Calu3 (cell line): ENCODE data around the gene GALNT6. TPM values are rescaled to one million over a fixed set of nuclear protein-coding genes. Genes with fewer than 3 reads are reported as not detected.
A peak's percentile ranks its signal among the peaks of the same experiment; 100 is the strongest.

Source experiments
- BruUV-seq: library from RNA; stranded (reverse); fragments of 400-500 nt; replicated peaks from 2 replicates; lab custom pipeline; 2021; lab: Mats Ljungman, UMichigan
- CTCF ChIA-PET: fragments of 300-600 bp; sonication (Branson Sonifier 250); formaldehyde crosslinking; loops from one replicate; lab custom pipeline; 2022; ENCODE audit warnings: antibody characterized with exemption; lab: Charles Lee
- DNase-seq: peaks from one replicate; pipeline ENCODE4 v3.0.0; 2022
- H3K27ac Mint-ChIP-seq: one replicate; pipeline ENCODE4 v1.8.0; 2022; ENCODE audit warnings: mixed read lengths; ENCODE audit not compliant: unreplicated experiment
- H3K27me3 Mint-ChIP-seq: one replicate; pipeline ENCODE4 v1.8.0; 2022; ENCODE audit warnings: mixed read lengths; ENCODE audit not compliant: unreplicated experiment
- H3K36me3 Mint-ChIP-seq: one replicate; pipeline ENCODE4 v1.8.0; 2022; ENCODE audit warnings: mild to moderate bottlenecking, moderate library complexity, mixed read lengths; ENCODE audit not compliant: insufficient read depth, unreplicated experiment
- H3K4me1 Mint-ChIP-seq: one replicate; pipeline ENCODE4 v1.8.0; 2022; ENCODE audit warnings: mild to moderate bottlenecking, low read depth, mixed read lengths; ENCODE audit not compliant: unreplicated experiment
- H3K4me3 Mint-ChIP-seq: one replicate; pipeline ENCODE4 v1.8.0; 2022; ENCODE audit warnings: mild to moderate bottlenecking, low read depth, moderate library complexity, mixed read lengths; ENCODE audit not compliant: unreplicated experiment
- H3K9me3 Mint-ChIP-seq: one replicate; pipeline ENCODE4 v1.8.0; 2022; ENCODE audit warnings: low read depth, mixed read lengths; ENCODE audit not compliant: unreplicated experiment
- intact Hi-C: fragments of 100-400 bp; cut with micrococcal nuclease; formaldehyde crosslinking; loops from one replicate; pipeline ENCODE4 v1.10.0; 2022; ENCODE audit not compliant: unreplicated experiment
- total RNA-seq: library from RNA; stranded (reverse); gene quantifications from 2 replicates; pipeline ENCODE4 v1.2.3, GENCODE V29; 2022
- TF ChIP-seq, protein P1 (sequence below): fragments of 200-600 bp; IDR thresholded peaks from one replicate; pipeline ENCODE4 v1.8.0; 2022; ENCODE audit warnings: antibody characterized with exemption; ENCODE audit not compliant: unreplicated experiment

GALNT6 gene
- total RNA-seq, 1 experiment from 2014 or later, result 45.3 TPM

DNA sequence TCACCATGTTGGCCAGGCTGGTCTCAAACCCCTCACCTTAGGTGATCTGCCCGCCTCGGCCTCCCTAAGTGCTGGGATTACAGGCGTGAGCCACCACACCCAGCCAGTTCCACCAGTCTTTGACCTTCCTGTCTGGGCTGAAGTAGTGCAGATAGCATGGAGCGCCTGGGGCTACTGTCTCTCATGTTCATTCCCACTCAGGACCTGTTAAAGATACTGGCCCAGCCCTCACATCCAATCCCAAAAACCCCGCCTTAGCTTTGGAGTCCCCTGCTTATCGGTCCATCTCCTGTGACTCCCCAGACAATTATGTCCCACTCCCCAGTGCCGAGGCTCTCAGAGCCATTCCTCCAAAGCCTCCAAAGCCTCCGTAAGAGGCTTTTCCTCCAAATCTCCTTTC, 32.7 kb downstream of the GALNT6 start:
- DNase-seq, result no peak
- Mint-ChIP-seq H3K4me1 (no peaks in the 10 kb centered on the region), H3K4me3 (no peak overlapping the region), H3K27me3 (no peaks in the 10 kb centered on the region), H3K9me3 (no peaks in the 10 kb centered on the region), H3K36me3 (no peaks in the 10 kb centered on the region), H3K27ac (no peak overlapping the region)
- TF ChIP-seq, protein P1, sequence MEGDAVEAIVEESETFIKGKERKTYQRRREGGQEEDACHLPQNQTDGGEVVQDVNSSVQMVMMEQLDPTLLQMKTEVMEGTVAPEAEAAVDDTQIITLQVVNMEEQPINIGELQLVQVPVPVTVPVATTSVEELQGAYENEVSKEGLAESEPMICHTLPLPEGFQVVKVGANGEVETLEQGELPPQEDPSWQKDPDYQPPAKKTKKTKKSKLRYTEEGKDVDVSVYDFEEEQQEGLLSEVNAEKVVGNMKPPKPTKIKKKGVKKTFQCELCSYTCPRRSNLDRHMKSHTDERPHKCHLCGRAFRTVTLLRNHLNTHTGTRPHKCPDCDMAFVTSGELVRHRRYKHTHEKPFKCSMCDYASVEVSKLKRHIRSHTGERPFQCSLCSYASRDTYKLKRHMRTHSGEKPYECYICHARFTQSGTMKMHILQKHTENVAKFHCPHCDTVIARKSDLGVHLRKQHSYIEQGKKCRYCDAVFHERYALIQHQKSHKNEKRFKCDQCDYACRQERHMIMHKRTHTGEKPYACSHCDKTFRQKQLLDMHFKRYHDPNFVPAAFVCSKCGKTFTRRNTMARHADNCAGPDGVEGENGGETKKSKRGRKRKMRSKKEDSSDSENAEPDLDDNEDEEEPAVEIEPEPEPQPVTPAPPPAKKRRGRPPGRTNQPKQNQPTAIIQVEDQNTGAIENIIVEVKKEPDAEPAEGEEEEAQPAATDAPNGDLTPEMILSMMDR, result no peak
- CTCF ChIA-PET, result no interaction called here
- no TSS peak for BruUV-seq
- intact Hi-C loops, result no loop called here

DNA sequence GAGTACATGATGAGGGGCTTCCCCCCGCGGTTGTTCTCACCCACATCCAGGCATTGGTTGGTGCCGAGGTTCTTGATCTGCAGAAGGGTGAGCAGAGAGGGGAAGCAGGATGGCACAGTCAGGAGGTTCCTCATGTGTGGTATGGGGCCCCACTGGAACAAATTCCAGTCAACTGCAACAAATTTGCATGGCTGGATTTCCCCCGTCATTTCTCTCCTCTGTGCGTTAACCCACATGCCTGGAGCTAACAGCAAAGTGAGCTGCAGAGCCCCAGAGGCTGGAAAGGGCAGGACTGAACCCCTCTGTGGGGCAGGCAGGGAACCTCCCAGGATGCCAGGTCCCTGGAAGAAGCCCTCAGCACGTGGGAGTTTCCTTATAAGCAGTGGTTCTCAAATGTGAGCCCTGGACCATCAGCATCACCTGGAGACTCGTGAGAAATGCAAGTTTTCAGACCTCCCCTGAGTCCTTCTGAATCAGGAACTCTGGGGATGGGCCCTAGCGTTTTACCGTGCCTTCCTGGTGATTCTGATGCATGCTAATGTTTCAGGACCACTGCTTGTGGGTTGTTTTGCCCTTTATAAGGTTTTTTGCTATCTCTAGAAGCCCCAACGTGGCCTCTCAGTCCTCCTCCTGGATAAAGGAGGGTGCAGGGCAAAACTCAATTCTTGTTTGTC, 33.7 kb downstream of the GALNT6 start:
- BruUV-seq, result no TSS peak
- intact Hi-C loops, result no loop called here

DNA sequence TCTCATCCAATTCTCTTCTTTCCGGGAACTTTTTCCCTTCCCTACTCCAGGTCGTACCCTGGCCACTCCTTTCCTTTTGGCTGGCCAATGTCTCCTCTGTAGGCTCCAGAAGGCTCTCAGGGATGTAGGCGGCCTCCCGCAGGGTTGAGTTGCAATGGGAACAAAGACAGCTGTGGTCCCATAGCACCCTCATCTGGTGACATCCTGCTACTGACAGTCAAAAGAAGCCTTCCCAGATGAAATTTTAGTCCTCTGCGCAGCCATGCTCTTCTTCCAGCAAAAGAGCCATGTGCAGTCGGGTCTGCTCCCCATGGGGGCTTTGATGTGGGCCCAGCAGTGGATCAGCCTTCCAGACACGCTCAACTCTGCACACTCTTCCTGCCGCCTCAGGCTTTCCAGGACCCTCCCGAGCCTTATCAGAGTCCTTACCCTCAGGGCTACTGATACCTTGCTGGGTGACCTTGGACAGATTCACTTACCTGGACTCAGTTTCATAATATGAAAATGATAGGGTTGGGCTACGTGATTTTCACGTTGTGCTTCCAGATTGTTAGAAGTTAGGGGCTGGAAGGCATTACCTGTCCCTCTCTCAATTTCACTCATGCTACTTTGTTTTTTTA, 39.2 kb downstream of the GALNT6 start:
- BruUV-seq, result TSS peak; percentile 60
- TF ChIP-seq, protein P1, result peak; percentile 68
- DNase-seq, result peak; percentile 62
- peaks cover 8% of the 10 kb centered on the region for H3K4me1 Mint-ChIP-seq
- CTCF ChIA-PET, result no interaction called here
- intact Hi-C loops, result no loop called here
- H3K9me3 Mint-ChIP-seq, result no peaks in the 10 kb centered on the region
- H3K27ac Mint-ChIP-seq, result no peak overlapping the region
- no peaks in the 10 kb centered on the region for H3K27me3 Mint-ChIP-seq
- H3K4me3 Mint-ChIP-seq, result no peak overlapping the region
- H3K36me3 Mint-ChIP-seq, result no peaks in the 10 kb centered on the region

More for the DNA sequence above, 33.7 kb downstream of the GALNT6 start:
- Mint-ChIP-seq H3K4me1 (peaks cover under 1% of the 10 kb centered on the region), H3K27me3 (no peaks in the 10 kb centered on the region), H3K9me3 (no peaks in the 10 kb centered on the region), H3K4me3 (no peak overlapping the region), H3K27ac (no peak overlapping the region), H3K36me3 (no peaks in the 10 kb centered on the region)
- CTCF ChIA-PET, result no interaction called here
- no peak for DNase-seq
- TF ChIP-seq, protein P1, result no peak

DNA sequence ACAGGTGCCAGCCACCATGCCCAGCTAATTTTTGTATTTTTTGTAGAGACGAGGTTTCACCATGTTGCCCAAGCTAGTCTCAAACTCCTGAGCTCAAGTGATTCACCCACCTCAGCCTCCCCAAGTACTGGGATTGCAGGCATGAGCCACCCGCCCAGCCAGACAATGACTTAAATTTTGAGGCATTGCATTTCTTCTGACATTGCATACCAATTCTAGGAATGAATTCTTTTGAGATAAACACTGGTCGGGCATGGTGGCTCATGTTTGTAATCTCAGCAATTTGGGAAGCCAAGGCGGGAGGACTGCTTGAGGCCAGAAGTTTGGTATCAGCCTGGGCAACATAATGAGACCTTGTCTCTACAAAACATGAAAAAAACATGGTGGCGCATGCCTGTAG, 42.2 kb downstream of the GALNT6 start:
- Mint-ChIP-seq H3K27ac (no peak overlapping the region), H3K27me3 (no peaks in the 10 kb centered on the region), H3K9me3 (no peaks in the 10 kb centered on the region), H3K36me3 (no peaks in the 10 kb centered on the region), H3K4me3 (no peak overlapping the region), H3K4me1 (peaks cover 20% of the 10 kb centered on the region)
- intact Hi-C loops, result no loop called here
- no TSS peak for BruUV-seq
- CTCF ChIA-PET, result no interaction called here
- TF ChIP-seq, protein P1, result no peak
- DNase-seq, result no peak
